C4-2B (cell line): Measurements from ENCODE around the gene COQ5.

ENCODE experiments used
- CTCF ChIP-seq: fragments of 450-650 bp; conservative IDR thresholded peaks from 2 replicates; pipeline ENCODE4 v1.5.1; 2017; ENCODE audit warnings: mild to moderate bottlenecking
- ZFX ChIP-seq: fragments of 450-650 bp; IDR thresholded peaks from 2 replicates; pipeline ENCODE4 v1.6.1; 2017

GRCh38 chr12:120534703-120535655 lies 6.0 kb upstream of the COQ5 start:
- no peak for TF ChIP-seq CTCF
- TF ChIP-seq ZFX = peak; percentile 89
